ENCODE measurements around the gene LZTS3.
"Not testable (repeated sequence)": the region's sequence is repeated elsewhere in the genome, so short reads cannot be mapped to it uniquely, and the experiment has no call there.

Gene LZTS3

GRCh38 chr20:3166913-3167342 is 6.4 kb downstream of the LZTS3 start:
- DNase-seq: no peak

GRCh38 chr20:3166338-3166912 is 6.9 kb downstream of the LZTS3 start:
- no peak for DNase-seq

- DNase-seq: no peak
Observed at GRCh38 chr20:3165473-3166337, 7.6 kb downstream of the LZTS3 start.

GRCh38 chr20:3164763-3165410 is 8.5 kb downstream of the LZTS3 start:
- no peak for DNase-seq

GRCh38 chr20:3164043-3164762 is 9.1 kb downstream of the LZTS3 start:
- no peak for DNase-seq

- DNase-seq: no peak
Observed at GRCh38 chr20:3163099-3164042, 10.0 kb downstream of the LZTS3 start.

GRCh38 chr20:3162080-3162611 is 11.2 kb downstream of the LZTS3 start:
- DNase-seq: no peak

GRCh38 chr20:3161316-3162079 is 11.9 kb downstream of the LZTS3 start:
- no peak for DNase-seq

GRCh38 chr20:3160418-3160817 is 12.9 kb downstream of the LZTS3 start:
- no peak for DNase-seq

GRCh38 chr20:3158968-3159431 is 14.3 kb downstream of the LZTS3 start:
- DNase-seq: peak; percentile 16

GRCh38 chr20:3157817-3158216 is 15.5 kb downstream of the LZTS3 start:
- DNase-seq: no peak

GRCh38 chr20:3156811-3157619 is 16.3 kb downstream of the LZTS3 start:
- peak; percentile 52 for DNase-seq

- DNase-seq: not testable (repeated sequence)
Observed at GRCh38 chr20:3152057-3152644, 21.2 kb downstream of the LZTS3 start.

- DNase-seq: no peak
Observed at GRCh38 chr20:3150908-3151307, 22.4 kb downstream of the LZTS3 start.

- no peak for DNase-seq
Observed at GRCh38 chr20:3146732-3147341, 26.5 kb downstream of the LZTS3 start.

GRCh38 chr20:3141757-3142156 is 31.6 kb downstream of the LZTS3 start:
- DNase-seq: no peak

- no peak for DNase-seq
Observed at GRCh38 chr20:3137492-3137891, 35.9 kb downstream of the LZTS3 start.

GRCh38 chr20:3135507-3136070 is 37.8 kb downstream of the LZTS3 start:
- no peak for DNase-seq

GRCh38 chr20:3134151-3134550 is 39.2 kb downstream of the LZTS3 start:
- DNase-seq: no peak
